GM12878 (cell line): ENCODE results near the gene ADGRE3. TPM values are rescaled to one million over a fixed set of nuclear protein-coding genes. Genes with fewer than 3 reads are reported as not detected.

Experiments
- ATAC-seq: fragments of 200-7000 bp; cut with Tn5 transposase; 3 replicates; pipeline ENCODE4 v1.9.1; 2020; ENCODE audit warnings: mild to moderate bottlenecking, moderate library complexity
- BruUV-seq: library from RNA; stranded (reverse); fragments of 400-500 nt; replicated peaks from 2 replicates; lab custom pipeline; 2021; lab: Mats Ljungman, UMichigan
- CTCF ChIA-PET: fragments of 300-600 bp; sonication (Branson Sonifier 250); formaldehyde crosslinking; extraction: SDS; loops from one replicate; lab custom pipeline; 2021; ENCODE audit warnings: inconsistent platforms; lab: Yijun Ruan, JAX
- POLR2A ChIA-PET: fragments of 350-600 bp; formaldehyde crosslinking; extraction: SDS; loops from one replicate; lab custom pipeline; 2021; ENCODE audit warnings: inconsistent platforms; lab: Charles Lee
- RAD21 ChIA-PET: fragments of 300-600 bp; sonication (Branson Sonifier 250); formaldehyde crosslinking; loops from one replicate; lab custom pipeline; 2023; ENCODE audit warnings: antibody characterized with exemption; ENCODE audit not compliant: unreplicated experiment; lab: Charles Lee
- SMC1A ChIA-PET: fragments of 300-600 bp; sonication (Branson Sonifier 250); formaldehyde crosslinking; loops from one replicate; lab custom pipeline; 2023; ENCODE audit not compliant: unreplicated experiment, uncharacterized antibody; lab: Charles Lee
- DNase-seq: peaks from one replicate; pipeline ENCODE4 v3.0.0-alpha.2; 2011; ENCODE audit warnings: low read depth, low spot score
- FAIRE-seq: peaks from 3 replicates; lab custom pipeline; 2011; peaks lifted over from hg19 to GRCh38; lab: Jason Lieb, UNC
- H2AFZ ChIP-seq: 2 replicates; pipeline ENCODE4 v1.6.0; 2011; ENCODE audit warnings: low read depth, low read length, control low read depth; ENCODE audit not compliant: control insufficient read depth
- H3K27ac ChIP-seq: 2 replicates; pipeline ENCODE4 v1.5.1; 2011; ENCODE audit warnings: control low read depth; ENCODE audit not compliant: control insufficient read depth, insufficient read depth
- H3K27me3 ChIP-seq, 2 experiments: replicated peaks in 1 of 2; 2 replicates each; pipeline versions ENCODE4 v1.6.0 to v1.6.1; 2011; ENCODE audit warnings: low read length in 1 of 2; ENCODE audit not compliant: control insufficient read depth in 2 of 2, insufficient read depth in 2 of 2
- H3K36me3 ChIP-seq, 2 experiments: 2 replicates each; pipeline ENCODE4 v1.5.1; 2011; ENCODE audit warnings: low read length in 1 of 2; ENCODE audit not compliant: control insufficient read depth in 2 of 2, insufficient read depth in 2 of 2
- H3K4me1 ChIP-seq: 2 replicates; pipeline ENCODE4 v1.6.1; 2011; ENCODE audit warnings: mild to moderate bottlenecking, low read length, moderate library complexity, mixed read lengths; ENCODE audit not compliant: control insufficient read depth, insufficient read depth
- H3K4me2 ChIP-seq: 2 replicates; pipeline ENCODE4 v1.6.0; 2011; ENCODE audit warnings: control low read depth; ENCODE audit not compliant: control insufficient read depth, insufficient read depth
- H3K4me3 ChIP-seq: fragments of 200-600 bp; sonication (generic); 2 replicates; pipeline ENCODE4 v1.5.1; 2016
- H3K79me2 ChIP-seq: 2 replicates; pipeline ENCODE4 v1.6.0; 2011; ENCODE audit warnings: low read length; ENCODE audit not compliant: control insufficient read depth, insufficient read depth
- H3K9ac ChIP-seq: 2 replicates; pipeline ENCODE4 v1.8.0; 2011; ENCODE audit warnings: low read length, control low read depth, mixed read lengths; ENCODE audit not compliant: control insufficient read depth, insufficient read depth
- H3K9me3 ChIP-seq: replicated peaks from 3 replicates; pipeline ENCODE4 v1.5.1; 2011; ENCODE audit warnings: mild to moderate bottlenecking, low read length; ENCODE audit not compliant: control insufficient read depth, insufficient read depth
- H4K20me1 ChIP-seq: 2 replicates; pipeline ENCODE4 v1.6.0; 2011; ENCODE audit not compliant: control insufficient read depth, insufficient read depth
- GATAD2B ChIP-seq: fragments of 450-650 bp; conservative IDR thresholded peaks from 2 replicates; pipeline ENCODE4 v1.6.1; 2017; ENCODE audit warnings: low read depth, mild to moderate bottlenecking, moderate library complexity
- JUND ChIP-seq: IDR thresholded peaks from 2 replicates; pipeline ENCODE4 v1.6.1; 2012; ENCODE audit warnings: low read depth, mild to moderate bottlenecking, low read length, improper control_type of control experiment, moderate library complexity
- NKRF ChIP-seq: fragments of 450-650 bp; conservative IDR thresholded peaks from 2 replicates; pipeline ENCODE4 v1.6.1; 2017; ENCODE audit warnings: mild to moderate bottlenecking, moderate library complexity
- NR2C1 ChIP-seq: fragments of 450-650 bp; IDR thresholded peaks from 2 replicates; pipeline ENCODE4 v1.6.1; 2017; ENCODE audit warnings: antibody characterized with exemption, mild to moderate bottlenecking, moderate library complexity
- SUZ12 ChIP-seq: fragments of 200-600 bp; sonication (generic); IDR thresholded peaks from one replicate; pipeline ENCODE4 v1.6.1; 2018; ENCODE audit warnings: antibody characterized with exemption, mild to moderate bottlenecking; ENCODE audit not compliant: unreplicated experiment
- TCF12 ChIP-seq: IDR thresholded peaks from 2 replicates; pipeline ENCODE4 v1.6.1; 2011; ENCODE audit warnings: low read depth, mild to moderate bottlenecking, low read length
- WGBS: methylation state at CpG from one replicate; pipeline ENCODE4 v1.1.6; 2016; ENCODE audit warnings: low lambda C conversion rate; ENCODE audit not compliant: insufficient replicate concordance, insufficient coverage; ENCODE audit errors: missing lambda C conversion rate; 5-methylcytosine and 5-hydroxymethylcytosine counted together
- in situ Hi-C: fragments of 300-500 bp; cut with MboI; formaldehyde crosslinking; loops from 9 replicates; pipeline ENCODE4 v1.14.3; 2018; ENCODE audit warnings: mixed read lengths
- intact Hi-C: fragments of 100-400 bp; cut with micrococcal nuclease; formaldehyde crosslinking; loops from one replicate; pipeline ENCODE4 v1.14.2; 2022; ENCODE audit not compliant: unreplicated experiment
- polyA plus RNA-seq, 11 experiments: library from polyadenylated mRNA; depleted of rRNA in 4 of 11; unstranded in 6 of 11; stranded (reverse) in 5 of 11; fragments of >200 nt; fragmentation: Nextera tagmentation in 4 of 11; fragmentation: Illumina TruSeq in 1 of 11; extraction: Ambion mirVana in 4 of 11; extraction: Trizol in 1 of 11; gene quantifications; 1 replicate in 1 of 11; 2 replicates in 10 of 11; pipeline versions ENCODE4 v1.2.1 to v1.2.3, GENCODE V29; 2011 to 2016; ENCODE audit warnings: inconsistent platforms in 2 of 11, missing spikeins in 2 of 11, low read depth in 1 of 11
- total RNA-seq, 4 experiments: library from RNA; depleted of rRNA in 3 of 4; stranded (reverse); fragments of >200 nt in 3 of 4; fragmentation: Illumina TruSeq in 1 of 4; extraction: Trizol in 1 of 4; gene quantifications; 2 replicates each; pipeline versions ENCODE4 v1.2.1 to v1.2.3, GENCODE V29; 2013 to 2021

The ADGRE3 gene
- total and polyA plus RNA-seq, 10 of the 15 experiments (the other 5 are each of a cell fraction or from before 2014, with no cell fraction given) = 0.04 to 0.10 (median 0.05) TPM; not detected in 6

GRCh38 chr19:14669940-14670339, 4.7 kb downstream of the ADGRE3 start:
- TF ChIP-seq NR2C1 = no peak
- TF ChIP-seq JUND = no peak
- no peak for TF ChIP-seq NKRF
- TF ChIP-seq TCF12 = no peak
- no peak for TF ChIP-seq SUZ12
- no peak for TF ChIP-seq GATAD2B
- DNase-seq = no peak
- ATAC-seq = no peak
- RAD21 ChIA-PET = interaction anchor here (9.3 kb wide), 1 partner anchor 15 kb away, joined by 70 read pairs; no protein-coding TSS in a partner anchor
- H3K79me2 ChIP-seq = no peaks in the 10 kb centered on the region
- no peak overlapping the region for H3K27ac ChIP-seq
- no peaks in the 10 kb centered on the region for H4K20me1 ChIP-seq
- H3K4me1 ChIP-seq = peaks cover 10% of the 10 kb centered on the region
- no TSS peak for BruUV-seq
- H3K4me3 ChIP-seq = no peak overlapping the region
- intact Hi-C loops = no loop called here
- H3K9me3 ChIP-seq = peaks cover 14% of the 10 kb centered on the region
- no peaks in the 10 kb centered on the region for H3K36me3 ChIP-seq
- H3K27me3 ChIP-seq = no peaks in the 10 kb centered on the region
- no peak overlapping the region for H2AFZ ChIP-seq
- FAIRE-seq = no peak
- no peak overlapping the region for H3K9ac ChIP-seq
- H3K4me2 ChIP-seq = no peak overlapping the region
- POLR2A ChIA-PET = interaction anchor here (0.6 to 1.2 kb wide), 4 partner anchors 15 to 57 kb away, joined by 3 to 4 read pairs (median 3); no protein-coding TSS in a partner anchor
- SMC1A ChIA-PET = interaction anchor here (0.8 to 10.3 kb wide), 4 partner anchors 16 to 93 kb away, joined by 3 to 144 read pairs (median 4); partner anchors contain the start of gene ZNF333
- in situ Hi-C loops = no loop called here
- CTCF ChIA-PET = interaction anchor here (1.0 to 9.8 kb wide), 4 partner anchors 15 to 113 kb away, joined by 5 to 104 read pairs (median 5); no protein-coding TSS in a partner anchor
- WGBS = 55% methylated on average over 3 of the region's 3 CpGs
